Measurements from ENCODE around the gene B4GALNT1.
A peak's percentile ranks its signal among the peaks of the same experiment; 100 is the strongest.
"Not testable (repeated sequence)": the region's sequence is repeated elsewhere in the genome, so short reads cannot be mapped to it uniquely, and the experiment has no call there.

B4GALNT1 gene

GRCh38 chr12:57637364-57637763 lies 4.4 kb upstream of the B4GALNT1 start:
- DNase-seq (ENCODE audit: low spot score), result no peak

GRCh38 chr12:57636731-57637130 lies 3.7 kb upstream of the B4GALNT1 start:
- not testable (repeated sequence) for DNase-seq (ENCODE audit: low spot score)

GRCh38 chr12:57632073-57632957 lies 686 bp downstream of the B4GALNT1 start:
- DNase-seq (ENCODE audit: low spot score), result no peak

- no peak for DNase-seq (ENCODE audit: low spot score)
Observed at GRCh38 chr12:57631566-57632072, 1.4 kb downstream of the B4GALNT1 start.

GRCh38 chr12:57630891-57631433 lies 2.0 kb downstream of the B4GALNT1 start:
- no peak for DNase-seq (ENCODE audit: low spot score)

GRCh38 chr12:57629897-57630471 lies 3.0 kb downstream of the B4GALNT1 start:
- no peak for DNase-seq (ENCODE audit: low spot score)

DNA sequence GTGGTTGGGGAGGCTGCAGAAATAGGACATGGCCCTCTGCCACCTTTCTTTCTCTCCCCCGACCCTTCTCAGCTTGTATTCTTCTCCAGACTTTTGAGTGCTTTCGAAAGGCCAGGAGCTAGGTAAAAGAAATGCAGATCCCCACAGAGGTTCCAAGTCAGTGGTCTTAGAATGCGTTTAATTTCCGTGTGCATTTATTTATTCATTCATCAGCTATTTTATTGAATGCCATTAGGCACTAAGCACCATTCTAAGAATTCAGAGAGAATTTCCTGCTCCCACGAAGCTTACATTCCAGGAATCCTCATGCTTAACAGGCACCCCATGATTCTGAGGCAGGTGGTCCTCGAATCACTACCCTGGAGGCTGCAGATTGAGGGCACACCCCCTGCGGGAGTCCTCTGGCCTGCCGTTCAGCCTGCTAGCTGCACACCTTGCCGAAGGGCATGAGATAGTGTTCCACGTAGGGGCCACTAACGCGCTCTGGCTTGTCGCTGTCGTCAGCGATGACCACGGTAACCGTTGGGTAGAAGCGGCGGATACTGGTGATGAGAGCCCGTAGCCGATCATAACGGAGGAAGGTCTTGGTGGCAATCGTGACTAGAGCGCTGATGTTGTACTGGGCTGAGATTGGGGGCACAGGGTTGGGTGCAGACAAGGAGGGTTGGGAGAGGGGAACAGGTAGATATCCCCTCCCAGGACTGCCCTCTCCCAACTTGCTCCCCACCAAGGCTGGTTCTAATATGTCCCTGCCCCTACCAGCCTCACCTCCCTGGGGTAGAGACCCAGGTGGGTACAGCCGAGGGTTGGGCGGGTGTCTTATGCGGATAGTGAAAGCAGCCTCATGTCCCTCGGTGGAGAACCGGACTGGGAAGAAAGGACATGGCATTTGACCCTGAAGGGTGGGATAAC lies 4.5 kb downstream of the B4GALNT1 start:
- DNase-seq (ENCODE audit: low spot score), result no peak

GRCh38 chr12:57627501-57628279 lies 5.3 kb downstream of the B4GALNT1 start:
- DNase-seq (ENCODE audit: low spot score), result no peak

GRCh38 chr12:57626921-57627445 lies 6.0 kb downstream of the B4GALNT1 start:
- no peak for DNase-seq (ENCODE audit: low spot score)

- no peak for DNase-seq (ENCODE audit: low spot score)
Observed at GRCh38 chr12:57626111-57626920, 6.7 kb downstream of the B4GALNT1 start.

- DNase-seq (ENCODE audit: low spot score), result no peak
Observed at GRCh38 chr12:57625261-57626032, 7.6 kb downstream of the B4GALNT1 start.

GRCh38 chr12:57624441-57625220 lies 8.4 kb downstream of the B4GALNT1 start:
- DNase-seq (ENCODE audit: low spot score), result no peak

DNA sequence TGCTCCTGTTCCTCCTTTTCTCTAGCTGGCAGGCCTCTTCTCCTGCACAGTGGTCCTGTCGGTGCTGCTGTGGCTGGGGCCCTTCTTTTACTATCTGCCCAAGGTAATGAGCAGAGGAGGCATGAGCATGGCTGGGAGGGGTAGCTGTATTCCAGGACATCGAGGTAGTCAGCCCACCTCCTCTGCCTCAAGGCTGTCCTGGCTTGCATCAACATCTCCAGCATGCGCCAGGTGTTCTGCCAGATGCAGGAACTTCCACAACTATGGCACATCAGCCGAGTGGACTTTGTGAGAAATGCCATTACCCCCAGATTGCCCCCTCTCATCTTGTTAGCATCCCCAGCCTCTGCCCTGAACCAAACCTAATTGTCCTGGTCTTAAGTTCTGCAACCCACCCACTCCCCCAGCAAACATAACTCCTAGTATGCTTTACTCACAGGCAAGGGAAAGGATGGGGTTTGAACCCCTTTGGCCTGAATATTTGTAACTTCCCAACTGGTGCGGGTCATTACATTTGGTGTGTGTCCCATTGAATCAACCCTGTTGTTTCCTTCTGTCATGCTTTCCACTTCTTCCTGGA lies 9.1 kb downstream of the B4GALNT1 start:
- no peak for DNase-seq (ENCODE audit: low spot score)

DNA sequence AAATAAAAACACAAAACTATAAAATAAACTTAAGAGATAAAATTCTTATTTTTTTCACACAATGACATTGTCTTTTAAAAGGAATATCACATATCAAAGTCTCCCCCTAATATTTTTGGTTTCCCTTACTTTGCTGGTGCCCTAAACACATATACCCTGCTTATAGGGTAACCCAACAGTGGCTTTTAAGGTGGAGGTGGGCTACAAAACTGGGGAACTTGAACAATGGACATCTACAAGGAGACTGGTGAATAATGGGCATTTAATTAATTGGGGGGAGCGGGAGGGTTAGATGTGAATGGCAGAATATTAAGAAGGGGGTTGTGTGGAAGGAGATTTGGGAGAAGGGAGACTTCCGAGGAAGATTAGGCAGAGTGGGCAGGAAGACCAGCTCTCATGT lies 9.6 kb downstream of the B4GALNT1 start:
- DNase-seq (ENCODE audit: low spot score), result no peak

DNA sequence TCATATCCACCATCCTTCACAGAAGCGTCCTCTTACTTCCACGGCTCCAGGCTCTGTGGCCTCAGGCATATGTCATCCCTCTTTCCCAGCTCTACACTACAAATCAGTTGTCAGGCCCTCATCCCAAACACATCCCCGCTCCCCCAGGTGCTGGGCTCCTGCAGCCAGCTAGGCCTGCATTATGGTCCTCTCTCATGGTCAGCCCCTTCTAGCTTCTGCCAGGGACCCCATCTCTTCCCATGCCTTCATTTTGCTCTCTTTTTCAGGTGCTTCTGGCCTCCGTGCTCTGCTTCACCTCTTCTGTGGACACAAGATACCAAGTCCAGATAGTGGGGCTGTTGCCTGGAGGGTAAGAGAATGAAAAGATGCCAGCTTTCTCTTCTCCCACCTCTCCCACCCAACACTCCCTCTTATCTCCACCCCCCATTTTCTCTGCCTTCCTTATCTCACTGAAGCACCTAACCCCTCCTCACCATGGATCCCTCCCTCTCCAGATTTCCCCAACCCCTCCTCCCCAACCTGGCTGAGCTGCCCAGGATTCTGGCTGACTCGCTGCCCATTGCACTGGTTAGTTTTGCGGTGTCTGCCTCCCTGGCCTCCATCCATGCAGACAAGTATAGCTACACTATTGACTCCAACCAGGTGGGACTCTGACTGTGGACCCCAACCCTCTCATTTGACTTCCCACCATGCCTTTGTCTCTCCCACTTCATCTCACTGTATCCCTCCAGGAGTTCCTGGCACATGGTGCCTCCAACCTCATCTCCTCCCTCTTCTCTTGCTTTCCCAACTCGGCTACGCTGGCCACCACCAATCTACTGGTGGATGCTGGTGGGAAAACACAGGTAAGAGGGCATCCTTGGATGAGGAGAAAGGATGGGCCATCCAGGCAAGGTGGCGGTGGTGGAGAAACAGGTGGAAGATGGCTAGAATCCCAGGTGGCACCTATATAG lies 10.4 kb downstream of the B4GALNT1 start:
- DNase-seq (ENCODE audit: low spot score), result no peak

GRCh38 chr12:57621497-57622292 lies 11.3 kb downstream of the B4GALNT1 start:
- peak; percentile 51 for DNase-seq (ENCODE audit: low spot score)
